ENCODE data around the gene LAMB1.

The LAMB1 gene

DNA sequence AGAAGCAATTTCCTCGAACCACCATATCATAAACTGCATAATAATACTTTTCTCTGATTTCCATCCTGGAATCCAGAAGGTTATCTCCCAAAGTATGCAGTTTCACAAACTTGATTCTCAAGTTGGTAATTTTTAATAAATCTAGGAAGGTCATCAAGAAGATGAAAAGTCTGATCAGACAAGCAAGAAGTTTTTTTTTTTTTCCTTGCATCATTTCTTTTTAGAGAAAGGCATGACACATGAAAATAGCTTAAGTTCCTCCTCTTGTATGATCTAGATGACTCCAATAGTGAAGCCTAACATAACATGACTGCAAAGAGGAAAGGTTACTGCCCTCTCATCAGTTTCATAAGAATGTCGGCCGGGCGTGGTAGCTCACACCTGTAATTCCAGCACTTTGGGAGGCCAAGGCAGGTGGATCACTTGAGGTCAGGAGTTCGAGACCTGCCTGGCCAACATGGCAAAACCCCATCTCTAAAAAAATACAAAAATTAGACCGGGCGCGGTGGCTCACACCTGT is 22.2 kb downstream of the LAMB1 start:
- no peak overlapping the region for H3K4me3 ChIP-seq (ENCODE audit: low read depth, low read length)
- DNase-seq (ENCODE audit: low read depth), result no peak
- TF ChIP-seq, protein P1, sequence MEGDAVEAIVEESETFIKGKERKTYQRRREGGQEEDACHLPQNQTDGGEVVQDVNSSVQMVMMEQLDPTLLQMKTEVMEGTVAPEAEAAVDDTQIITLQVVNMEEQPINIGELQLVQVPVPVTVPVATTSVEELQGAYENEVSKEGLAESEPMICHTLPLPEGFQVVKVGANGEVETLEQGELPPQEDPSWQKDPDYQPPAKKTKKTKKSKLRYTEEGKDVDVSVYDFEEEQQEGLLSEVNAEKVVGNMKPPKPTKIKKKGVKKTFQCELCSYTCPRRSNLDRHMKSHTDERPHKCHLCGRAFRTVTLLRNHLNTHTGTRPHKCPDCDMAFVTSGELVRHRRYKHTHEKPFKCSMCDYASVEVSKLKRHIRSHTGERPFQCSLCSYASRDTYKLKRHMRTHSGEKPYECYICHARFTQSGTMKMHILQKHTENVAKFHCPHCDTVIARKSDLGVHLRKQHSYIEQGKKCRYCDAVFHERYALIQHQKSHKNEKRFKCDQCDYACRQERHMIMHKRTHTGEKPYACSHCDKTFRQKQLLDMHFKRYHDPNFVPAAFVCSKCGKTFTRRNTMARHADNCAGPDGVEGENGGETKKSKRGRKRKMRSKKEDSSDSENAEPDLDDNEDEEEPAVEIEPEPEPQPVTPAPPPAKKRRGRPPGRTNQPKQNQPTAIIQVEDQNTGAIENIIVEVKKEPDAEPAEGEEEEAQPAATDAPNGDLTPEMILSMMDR (IDR thresholded peaks at IDR 0.05; ENCODE audit: insufficient read depth, low read depth, low read length, missing control alignments), result no peak

DNA sequence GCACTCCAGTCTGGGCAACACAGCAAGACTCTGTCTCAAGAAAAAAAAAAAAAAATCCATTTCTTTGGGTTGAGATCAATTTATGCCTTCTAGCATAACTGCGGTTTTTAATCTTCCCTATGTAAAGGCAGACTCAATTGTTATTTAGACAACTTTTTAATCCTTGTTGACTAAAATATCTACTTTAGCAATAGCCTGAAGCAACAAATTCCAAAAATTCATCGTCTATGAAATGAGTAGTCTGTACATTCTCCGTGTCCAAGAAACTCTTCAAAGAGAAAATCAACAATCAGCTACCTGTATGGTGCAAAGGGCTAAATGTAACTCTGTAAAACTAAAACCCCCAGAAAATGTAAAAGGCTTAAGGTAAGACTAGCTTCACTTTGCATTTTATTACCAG is 22.8 kb downstream of the LAMB1 start:
- TF ChIP-seq, protein P1 (IDR thresholded peaks at IDR 0.05; ENCODE audit: insufficient read depth, low read depth, low read length, missing control alignments), result no peak
- DNase-seq (ENCODE audit: low read depth), result no peak
- no peak overlapping the region for H3K4me3 ChIP-seq (ENCODE audit: low read depth, low read length)

DNA sequence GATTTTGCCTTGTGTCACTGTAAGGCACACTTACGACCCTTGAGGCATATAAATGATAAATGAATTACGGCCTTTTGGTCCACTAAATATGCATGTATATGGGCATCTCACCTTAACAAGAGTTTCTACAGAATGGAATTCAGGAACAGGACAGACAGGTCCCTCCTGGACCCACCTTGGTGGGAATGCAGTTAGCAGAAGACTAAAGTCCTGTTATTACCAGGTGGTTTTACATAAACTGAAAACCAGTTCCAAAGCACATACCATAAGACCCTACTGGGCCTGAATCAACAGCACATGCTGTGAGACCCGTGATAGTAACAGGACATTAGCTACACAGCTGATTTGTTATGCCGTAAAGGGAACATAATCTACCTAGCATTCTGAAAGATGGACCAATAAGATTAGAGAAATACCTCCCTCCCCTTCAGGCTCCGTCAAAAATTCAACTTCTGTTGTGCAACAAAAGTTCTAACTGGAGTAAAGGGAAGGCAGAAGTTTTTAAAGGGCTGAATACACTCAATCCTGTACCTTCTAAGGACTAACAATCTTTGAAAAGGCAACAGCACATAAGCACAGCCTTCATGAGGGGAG is 24.0 kb downstream of the LAMB1 start:
- H3K4me3 ChIP-seq (ENCODE audit: low read depth, low read length), result no peak overlapping the region
- DNase-seq (ENCODE audit: low read depth), result no peak
- TF ChIP-seq, protein P1 (IDR thresholded peaks at IDR 0.05; ENCODE audit: insufficient read depth, low read depth, low read length, missing control alignments), result no peak

DNA sequence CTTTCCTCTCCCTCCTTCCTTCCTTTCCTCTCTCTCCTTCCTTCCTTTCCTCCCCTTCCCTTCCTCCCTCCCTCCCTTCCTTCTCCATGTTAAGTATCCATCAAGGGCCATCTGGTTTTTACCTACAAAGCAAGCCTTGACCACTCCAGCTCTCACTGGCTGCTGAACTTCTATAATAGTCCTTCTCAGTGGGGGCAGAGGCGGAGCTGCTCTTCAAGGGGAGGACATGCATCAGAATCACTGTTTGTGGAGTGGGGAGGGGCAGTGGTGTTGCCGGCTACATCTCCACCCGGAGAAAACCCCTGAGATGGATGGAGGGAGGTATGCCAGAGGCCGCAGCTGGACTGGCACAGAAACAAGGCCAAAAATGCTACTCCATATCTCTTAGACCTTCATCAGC is 25.9 kb downstream of the LAMB1 start:
- no peak for DNase-seq (ENCODE audit: low read depth)
- TF ChIP-seq, protein P1 (IDR thresholded peaks at IDR 0.05; ENCODE audit: insufficient read depth, low read depth, low read length, missing control alignments), result no peak
- H3K4me3 ChIP-seq (ENCODE audit: low read depth, low read length), result no peak overlapping the region

DNA sequence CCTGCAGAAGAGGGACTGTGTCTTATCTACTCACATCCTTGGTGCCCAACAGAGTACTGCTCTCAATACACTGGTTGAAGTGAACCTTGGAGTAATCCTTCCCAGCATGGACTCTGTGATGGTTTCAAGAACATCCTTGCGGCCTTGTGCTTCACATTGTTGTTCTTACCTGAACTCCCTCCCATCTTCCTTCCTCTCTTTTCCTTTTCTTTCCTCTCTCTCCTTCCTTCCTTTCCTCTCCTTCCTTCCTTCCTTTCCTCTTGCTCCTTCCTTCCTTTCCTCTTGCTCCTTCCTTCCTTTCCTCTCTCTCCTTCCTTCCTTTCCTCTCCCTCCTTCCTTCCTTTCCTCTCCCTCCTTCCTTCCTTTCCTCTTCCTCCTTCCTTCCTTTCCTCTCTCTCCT is 26.3 kb downstream of the LAMB1 start:
- no peak overlapping the region for H3K4me3 ChIP-seq (ENCODE audit: low read depth, low read length)
- DNase-seq (ENCODE audit: low read depth), result no peak
- TF ChIP-seq, protein P1 (IDR thresholded peaks at IDR 0.05; ENCODE audit: insufficient read depth, low read depth, low read length, missing control alignments), result no peak

DNA sequence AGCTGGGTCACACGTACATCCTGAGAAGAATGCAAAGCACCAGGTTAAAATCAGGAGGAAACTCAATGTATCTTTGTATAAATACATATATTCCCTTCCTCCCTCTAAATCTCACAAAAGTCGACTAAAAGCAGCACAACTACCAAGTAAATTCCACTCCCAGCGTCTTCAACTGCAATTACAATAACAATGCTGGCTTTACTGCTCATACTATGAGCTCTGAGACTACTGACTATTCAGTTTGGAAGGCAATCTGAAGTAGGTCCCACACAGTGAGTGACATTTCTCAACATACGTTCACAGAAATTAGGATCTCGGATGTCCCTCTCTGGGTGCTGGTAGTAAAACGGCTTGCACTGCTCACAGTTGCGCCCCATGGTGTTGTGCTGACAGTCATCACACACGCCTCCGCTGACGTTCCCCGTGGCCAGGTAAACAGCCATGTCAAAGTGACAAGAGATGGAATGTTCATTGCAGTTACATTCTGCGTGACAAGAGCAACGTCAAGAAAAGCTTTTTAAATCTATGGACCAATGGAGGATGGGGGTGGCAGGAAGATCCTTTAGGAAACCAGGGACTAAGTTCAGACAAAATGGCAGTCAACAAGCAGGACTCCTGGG is 27.5 kb downstream of the LAMB1 start:
- no peak for DNase-seq (ENCODE audit: low read depth)
- TF ChIP-seq, protein P1 (IDR thresholded peaks at IDR 0.05; ENCODE audit: insufficient read depth, low read depth, low read length, missing control alignments), result no peak
- H3K4me3 ChIP-seq (ENCODE audit: low read depth, low read length), result no peak overlapping the region

All from GM12865 (cell line).